Measurements from ENCODE around the gene ZBTB32.

DNA sequence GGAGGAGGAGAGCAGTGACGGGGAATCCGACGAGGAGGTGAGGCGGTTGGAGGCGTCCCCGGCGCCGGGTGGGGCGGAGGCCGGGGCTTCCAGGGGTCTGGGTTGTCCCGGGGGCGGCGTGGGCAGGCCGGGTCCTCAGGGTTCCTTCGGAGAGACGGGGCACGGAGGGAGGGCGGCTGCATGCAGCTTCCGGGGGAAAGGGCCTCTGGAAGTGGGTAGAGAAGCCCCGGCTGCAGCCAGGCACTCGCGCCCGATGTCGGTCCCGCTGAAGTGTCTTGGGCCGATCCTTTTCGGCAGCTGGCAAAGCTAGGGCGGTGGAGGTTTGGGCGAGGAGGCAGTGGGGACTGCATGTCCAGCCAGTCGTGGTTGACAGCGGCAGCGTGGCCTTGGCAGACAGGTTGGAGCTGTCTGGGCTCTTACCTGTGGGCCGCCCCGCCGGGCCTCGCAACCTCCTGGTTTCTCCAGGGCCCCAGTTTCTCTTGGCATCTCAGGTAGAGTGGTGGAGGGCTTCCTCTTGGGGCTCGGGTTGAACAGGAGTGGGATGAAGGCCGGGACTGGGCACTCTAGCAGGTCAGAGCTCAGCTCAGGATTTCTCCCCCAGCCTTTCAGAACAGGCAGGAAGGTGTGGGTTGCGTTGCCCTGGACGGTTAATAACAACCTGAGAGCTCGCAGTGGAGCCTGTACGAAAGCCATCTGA, 14.1 kb downstream of the ZBTB32 start:
- TF ChIP-seq, protein P1, sequence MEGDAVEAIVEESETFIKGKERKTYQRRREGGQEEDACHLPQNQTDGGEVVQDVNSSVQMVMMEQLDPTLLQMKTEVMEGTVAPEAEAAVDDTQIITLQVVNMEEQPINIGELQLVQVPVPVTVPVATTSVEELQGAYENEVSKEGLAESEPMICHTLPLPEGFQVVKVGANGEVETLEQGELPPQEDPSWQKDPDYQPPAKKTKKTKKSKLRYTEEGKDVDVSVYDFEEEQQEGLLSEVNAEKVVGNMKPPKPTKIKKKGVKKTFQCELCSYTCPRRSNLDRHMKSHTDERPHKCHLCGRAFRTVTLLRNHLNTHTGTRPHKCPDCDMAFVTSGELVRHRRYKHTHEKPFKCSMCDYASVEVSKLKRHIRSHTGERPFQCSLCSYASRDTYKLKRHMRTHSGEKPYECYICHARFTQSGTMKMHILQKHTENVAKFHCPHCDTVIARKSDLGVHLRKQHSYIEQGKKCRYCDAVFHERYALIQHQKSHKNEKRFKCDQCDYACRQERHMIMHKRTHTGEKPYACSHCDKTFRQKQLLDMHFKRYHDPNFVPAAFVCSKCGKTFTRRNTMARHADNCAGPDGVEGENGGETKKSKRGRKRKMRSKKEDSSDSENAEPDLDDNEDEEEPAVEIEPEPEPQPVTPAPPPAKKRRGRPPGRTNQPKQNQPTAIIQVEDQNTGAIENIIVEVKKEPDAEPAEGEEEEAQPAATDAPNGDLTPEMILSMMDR (IDR thresholded peaks at IDR 0.05): no peak
- TF ChIP-seq POLR2A (IDR thresholded peaks at IDR 0.05): no peak
